K562 (cell line): Measurements from ENCODE around the gene ABCC6. TPM values are rescaled to one million over a fixed set of nuclear protein-coding genes. Genes with fewer than 3 reads are reported as not detected.

Source experiments
- ATAC-seq: fragments of 200-7000 bp; cut with Tn5 transposase; 3 replicates; pipeline ENCODE4 v1.9.1; 2020; ENCODE audit warnings: moderate library complexity
- BruUV-seq: library from RNA; stranded (reverse); fragments of 400-500 nt; replicated peaks from 2 replicates; lab custom pipeline; 2021; lab: Mats Ljungman, UMichigan
- CTCF ChIA-PET: fragments of 300-600 bp; formaldehyde crosslinking; extraction: SDS; loops from one replicate; lab custom pipeline; 2021; ENCODE audit warnings: low intra/inter-chr PET ratio; lab: Yijun Ruan, JAX
- POLR2A ChIA-PET: fragments of 300-600, 350-650 bp; sonication (Branson Sonifier 250); formaldehyde crosslinking; extraction: SDS; loops from one replicate; lab custom pipeline; 2021; ENCODE audit warnings: antibody characterized with exemption, inconsistent platforms; lab: Yijun Ruan, JAX
- DNase-seq, 4 experiments: peaks; one replicate each; pipeline versions ENCODE4 v3.0.0 to v3.0.0-alpha.2; 2011 to 2018; ENCODE audit warnings: low spot score in 3 of 4, mixed read lengths in 3 of 4; ENCODE audit errors: extremely low read depth in 1 of 4
- FAIRE-seq: peaks from 2 replicates; lab custom pipeline; 2011; peaks lifted over from hg19 to GRCh38; lab: Jason Lieb, UNC
- H2AFZ ChIP-seq: 2 replicates; pipeline ENCODE4 v1.6.0; 2011; ENCODE audit warnings: low read depth, low read length, control low read depth, inconsistent platforms
- H3K27ac ChIP-seq: fragments of 200-600 bp; 3 replicates; pipeline ENCODE4 v1.8.0; 2011; ENCODE audit warnings: low read depth, mild to moderate bottlenecking, control low read depth, inconsistent platforms, low read length, moderate library complexity, mixed read lengths; ENCODE audit errors: extremely low read depth
- H3K27me3 ChIP-seq, 2 experiments: fragments of 300-600 bp in 1 of 2; 2 replicates in 1 of 2; 3 replicates in 1 of 2; pipeline versions ENCODE4 v1.6.0 to v1.8.0; 2011; ENCODE audit warnings: inconsistent platforms in 2 of 2, low read length in 2 of 2, mild to moderate bottlenecking in 1 of 2, mixed read lengths in 1 of 2, moderate library complexity in 1 of 2; ENCODE audit not compliant: control insufficient read depth in 2 of 2, insufficient read depth in 2 of 2
- H3K36me3 ChIP-seq: fragments of 300-600 bp; 3 replicates; pipeline ENCODE4 v1.8.0; 2011; ENCODE audit warnings: mild to moderate bottlenecking, low read length, inconsistent platforms; ENCODE audit not compliant: control insufficient read depth, insufficient read depth
- H3K4me1 ChIP-seq, 2 experiments: fragments of 200-600 bp in 1 of 2; replicated peaks in 1 of 2; 2 replicates in 1 of 2; 3 replicates in 1 of 2; pipeline versions ENCODE4 v1.5.1 to v1.8.0; 2011; ENCODE audit warnings: inconsistent platforms in 2 of 2, low read length in 2 of 2, mild to moderate bottlenecking in 1 of 2, mixed read lengths in 1 of 2, moderate library complexity in 1 of 2; ENCODE audit not compliant: control insufficient read depth in 2 of 2, insufficient read depth in 2 of 2
- H3K4me2 ChIP-seq: 2 replicates; pipeline ENCODE4 v1.6.1; 2011; ENCODE audit warnings: low read length, control low read depth, inconsistent platforms, mixed read lengths; ENCODE audit not compliant: insufficient read depth
- H3K4me3 ChIP-seq: fragments of 200-600 bp; sonication (generic), shearing (Covaris generic); 2 replicates; pipeline ENCODE4 v1.5.1; 2016; ENCODE audit warnings: control low read depth, inconsistent platforms
- H3K79me2 ChIP-seq: fragments of 200-600 bp; 3 replicates; pipeline ENCODE4 v1.8.0; 2011; ENCODE audit warnings: low read length, inconsistent platforms; ENCODE audit not compliant: control insufficient read depth, insufficient read depth
- H3K9ac ChIP-seq, 2 experiments: 2 replicates each; pipeline versions ENCODE4 v1.6.0 to v1.6.1; 2011; ENCODE audit warnings: low read depth in 2 of 2, low read length in 2 of 2, control low read depth in 1 of 2, inconsistent platforms in 1 of 2, mild to moderate bottlenecking in 1 of 2, mixed read lengths in 1 of 2; ENCODE audit not compliant: insufficient read depth in 1 of 2
- H3K9me1 ChIP-seq: one replicate; pipeline ENCODE4 v1.6.0; 2011; ENCODE audit warnings: inconsistent platforms, mild to moderate bottlenecking, low read length, moderate library complexity; ENCODE audit not compliant: control insufficient read depth, insufficient read depth
- H3K9me3 ChIP-seq: replicated peaks from 2 replicates; pipeline ENCODE4 v1.5.1; 2011; ENCODE audit warnings: low read depth, low read length, inconsistent platforms; ENCODE audit not compliant: control insufficient read depth, insufficient read depth
- H4K20me1 ChIP-seq: replicated peaks from 2 replicates; pipeline ENCODE4 v1.6.1; 2011; ENCODE audit warnings: low read length, inconsistent platforms, mixed read lengths; ENCODE audit not compliant: control insufficient read depth, insufficient read depth
- ADNP ChIP-seq: fragments of 200-800 bp; sonication (Bioruptor generic); IDR thresholded peaks from 2 replicates; pipeline ENCODE4 v1.6.1; 2016; ENCODE audit warnings: missing genetic modification characterization, missing compliant biosample characterization
- CBFB ChIP-seq: sonication (generic); formaldehyde crosslinking; IDR thresholded peaks from 2 replicates; pipeline ENCODE4 v1.4.0; 2020; ENCODE audit warnings: mild to moderate bottlenecking, missing genetic modification reagents
- CHD1 ChIP-seq: fragments of 200-600 bp; sonication (generic); IDR thresholded peaks from one replicate; pipeline ENCODE4 v1.6.1; 2012; ENCODE audit warnings: mild to moderate bottlenecking, moderate library complexity, low read length, inconsistent platforms
- GATA2 ChIP-seq: sonication (generic); formaldehyde crosslinking; IDR thresholded peaks from 2 replicates; pipeline ENCODE4 v1.4.0; 2020; ENCODE audit warnings: mild to moderate bottlenecking, missing genetic modification reagents
- HDAC3 ChIP-seq: fragments of 450-650 bp; IDR thresholded peaks from 2 replicates; pipeline ENCODE4 v1.6.1; 2018; ENCODE audit warnings: borderline replicate concordance, mild to moderate bottlenecking, moderate library complexity; ENCODE audit not compliant: partially characterized antibody
- HEY1 ChIP-seq: fragments of 250-450 bp; sonication (Bioruptor Pico); IDR thresholded peaks from 2 replicates; pipeline ENCODE4 v1.5.0; 2020; ENCODE audit warnings: mild to moderate bottlenecking, moderate library complexity, borderline replicate concordance
- HMGXB4 ChIP-seq: sonication (generic); formaldehyde crosslinking; IDR thresholded peaks from 2 replicates; pipeline ENCODE4 v1.8.1; 2023; ENCODE audit warnings: mild to moderate bottlenecking, missing genetic modification reagents
- MEF2D ChIP-seq: conservative IDR thresholded peaks from 2 replicates; pipeline ENCODE4 v1.6.1; 2016; ENCODE audit warnings: low read depth, missing genetic modification characterization, missing compliant biosample characterization
- NR3C1 ChIP-seq: sonication (generic); formaldehyde crosslinking; IDR thresholded peaks from 2 replicates; pipeline ENCODE4 v1.8.1; 2022; ENCODE audit warnings: missing genetic modification reagents
- PCBP2 ChIP-seq: fragments of 200-400 bp; formaldehyde crosslinking; IDR thresholded peaks from 2 replicates; pipeline ENCODE4 v1.6.1; 2018; ENCODE audit warnings: low read length, low read depth, mild to moderate bottlenecking, moderate library complexity; ENCODE audit not compliant: poor library complexity, severe bottlenecking
- PHF8 ChIP-seq: fragments of 200-600 bp; sonication (generic); IDR thresholded peaks from 2 replicates; pipeline ENCODE4 v1.6.1; 2012; ENCODE audit warnings: mixed run types, mild to moderate bottlenecking, inconsistent platforms, low read length, moderate library complexity, borderline replicate concordance
- PML ChIP-seq: IDR thresholded peaks from 2 replicates; pipeline ENCODE4 v1.6.1; 2012; ENCODE audit warnings: low read length, inconsistent platforms
- RBFOX2 ChIP-seq: fragments of 200-400 bp; formaldehyde crosslinking; IDR thresholded peaks from 2 replicates; pipeline ENCODE4 v1.6.1; 2017; ENCODE audit warnings: low read depth, mild to moderate bottlenecking, low read length, moderate library complexity
- RBM25 ChIP-seq: fragments of 200-400 bp; formaldehyde crosslinking; IDR thresholded peaks from 2 replicates; pipeline ENCODE4 v1.6.1; 2018; ENCODE audit warnings: low read length, low read depth, moderate library complexity; ENCODE audit not compliant: severe bottlenecking
- SP2 ChIP-seq: IDR thresholded peaks from 2 replicates; pipeline ENCODE4 v1.6.1; 2011; ENCODE audit warnings: mild to moderate bottlenecking, low read depth, low read length, moderate library complexity; ENCODE audit not compliant: poor library complexity, severe bottlenecking; ENCODE audit errors: extremely low read depth
- TAF15 ChIP-seq: fragments of 200-400 bp; formaldehyde crosslinking; IDR thresholded peaks from 2 replicates; pipeline ENCODE4 v1.6.1; 2017; ENCODE audit warnings: mild to moderate bottlenecking, low read depth, low read length, moderate library complexity
- TFAP4 ChIP-seq: sonication (generic); formaldehyde crosslinking; IDR thresholded peaks from 2 replicates; pipeline ENCODE4 v1.8.0; 2022; ENCODE audit warnings: missing genetic modification reagents, mild to moderate bottlenecking, moderate library complexity, borderline replicate concordance
- ZNF212 ChIP-seq: fragments of 450-650 bp; formaldehyde crosslinking; IDR thresholded peaks from 2 replicates; pipeline ENCODE4 v1.4.0; 2020; ENCODE audit warnings: mild to moderate bottlenecking
- ZNF274 ChIP-seq: IDR thresholded peaks from 2 replicates; pipeline ENCODE4 v1.6.1; 2011; ENCODE audit warnings: low read depth, mild to moderate bottlenecking, low read length, moderate library complexity, borderline replicate concordance
- ZNF3 ChIP-seq: fragments of 250-450 bp; sonication (Bioruptor Pico); IDR thresholded peaks from 2 replicates; pipeline ENCODE4 v1.5.0; 2021; ENCODE audit warnings: mild to moderate bottlenecking, moderate library complexity
- WGBS: fragments of 100-300 bp; shearing (Covaris generic); methylation state at CpG from one replicate; pipeline ENCODE4 v1.1.6; 2016; ENCODE audit warnings: low coverage, mixed read lengths; ENCODE audit not compliant: insufficient coverage; ENCODE audit errors: missing lambda C conversion rate; 5-methylcytosine and 5-hydroxymethylcytosine counted together
- in situ Hi-C: fragments of 300-500 bp; cut with MboI; formaldehyde crosslinking; loops from 4 replicates; pipeline ENCODE4 v1.15.0; 2018; ENCODE audit warnings: inconsistent platforms, mixed read lengths
- intact Hi-C: fragments of 100-400 bp; cut with micrococcal nuclease; formaldehyde crosslinking; loops from 2 replicates; pipeline ENCODE4 v1.14.2; 2022
- polyA plus RNA-seq, 8 experiments: library from polyadenylated mRNA; depleted of rRNA in 4 of 8; stranded (reverse) in 5 of 8; unstranded in 3 of 8; fragments of >200 nt; fragmentation: Nextera tagmentation in 2 of 8; fragmentation: Illumina TruSeq in 1 of 8; extraction: Ambion mirVana in 2 of 8; extraction: Trizol in 1 of 8; gene quantifications; 2 replicates each; pipeline versions ENCODE4 v1.2.1 to v1.2.3, GENCODE V29; 2011 to 2014; ENCODE audit warnings: inconsistent platforms in 1 of 8, missing spikeins in 1 of 8
- total RNA-seq, 7 experiments: library from RNA; depleted of rRNA in 6 of 7; stranded (reverse); fragments of >200 nt in 6 of 7; fragmentation: Illumina TruSeq in 2 of 7; extraction: Trizol in 2 of 7; gene quantifications; 2 replicates each; pipeline versions ENCODE4 v1.2.1 to v1.2.3, GENCODE V29; 2011 to 2021; ENCODE audit warnings: low replicate concordance in 1 of 7

ABCC6 gene
- total and polyA plus RNA-seq, 9 of the 15 experiments (the other 6 are each of a cell fraction or from before 2014, with no cell fraction given), result 0.03 to 0.46 (median 0.07) TPM; not detected in 4

GRCh38 chr16:16183562-16183961, 39.7 kb downstream of the ABCC6 start:
- H3K4me3 ChIP-seq, result no peak overlapping the region
- CTCF ChIA-PET, result no interaction called here
- peaks cover 0 to 25% of the 10 kb centered on the region in 2 experiments; a peak in 3 of 5 replicates for H3K27me3 ChIP-seq
- no peak overlapping the region for H3K27ac ChIP-seq
- DNase-seq (peak in 1 of 4 experiments; percentile 32), ATAC-seq (no peak; the same call in 2 of the 3 replicates), FAIRE-seq (no peak)
- in situ Hi-C loops, result no loop called here
- no peaks in the 10 kb centered on the region for H3K9me3 ChIP-seq
- peak overlapping the region in 1 of 2 experiments; percentile 55; a peak in 1 of 4 replicates for H3K9ac ChIP-seq
- POLR2A ChIA-PET, result interaction anchor here (0.8 kb wide), 2 partner anchors 8 to 24 kb away, joined by 3 read pairs; no protein-coding TSS in a partner anchor
- H3K4me1 ChIP-seq, result peaks cover 4 to 10% of the 10 kb centered on the region in 2 experiments; a peak in 2 of 5 replicates
- WGBS, result 32% methylated on average over 6 of the region's 8 CpGs
- no peaks in the 10 kb centered on the region for H3K79me2 ChIP-seq
- intact Hi-C loops, result loop anchor here (5.0 kb wide), 1 partner anchor 46 kb away; no protein-coding TSS in a partner anchor
- no peaks in the 10 kb centered on the region for H3K36me3 ChIP-seq
- 0 out of 2 replicates have a peak, but pooled peaks cover 4% of the 10 kb centered on the region for H4K20me1 ChIP-seq
- H2AFZ ChIP-seq, result no peak overlapping the region
- H3K9me1 ChIP-seq, result no peaks in the 10 kb centered on the region
- BruUV-seq, result no TSS peak
- H3K4me2 ChIP-seq, result no peak overlapping the region
- TF ChIP-seq ZNF3 (no peak), TAF15 (no peak), GATA2 (peak; percentile 44), RBFOX2 (no peak), PML (no peak), HDAC3 (no peak), PHF8 (no peak), CBFB (CRISPR knock-in tag) (no peak), ZNF212 (CRISPR knock-in tag) (no peak), CHD1 (no peak), TFAP4 (no peak), RBM25 (peak; percentile 37), SP2 (no peak), HMGXB4 (CRISPR knock-in tag) (no peak), ZNF274 (no peak), NR3C1 (CRISPR knock-in tag) (no peak), HEY1 (no peak), ADNP (tag) (no peak), MEF2D (no peak), PCBP2 (no peak)
